Measurements from ENCODE around the gene RPL38. TPM values are rescaled to one million over a fixed set of nuclear protein-coding genes. Genes with fewer than 3 reads are reported as not detected.

Gene RPL38
- polyA plus RNA-seq, 1 of the 3 experiments (the other 2 are of a cell fraction) = 4,154 TPM

DNA sequence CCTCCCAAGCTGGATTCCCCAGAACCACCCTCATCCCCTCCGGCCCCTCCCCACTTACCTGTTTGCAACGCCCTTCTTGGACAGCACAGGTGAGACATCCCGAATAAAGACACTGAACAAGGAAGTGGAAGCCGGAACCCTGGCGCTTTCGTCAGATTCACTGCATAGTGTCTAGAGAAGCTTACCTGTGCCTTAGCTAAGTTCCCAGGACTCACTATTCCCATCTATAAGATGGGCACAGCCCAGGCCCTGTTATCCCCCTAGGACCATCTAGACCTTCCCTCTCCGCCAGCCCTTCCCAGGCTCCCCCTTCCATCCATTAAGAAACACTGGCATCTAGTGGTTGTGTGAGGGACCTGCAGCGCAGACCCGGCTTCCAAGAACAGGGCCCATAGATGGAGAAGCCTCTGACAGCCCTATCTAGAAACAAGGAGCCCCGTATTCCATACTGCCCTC is 26.9 kb upstream of the RPL38 start (continued):
- peak; percentile 94 for TF ChIP-seq SMC3 (IDR thresholded peaks at IDR 0.05; ENCODE audit: low read depth, low read length)
- no peak for TF ChIP-seq JUND (IDR thresholded peaks at IDR 0.05)
- TF ChIP-seq SIN3A (IDR thresholded peaks at IDR 0.05; ENCODE audit: borderline replicate concordance, low read depth, low read length) = no peak
- no peak for TF ChIP-seq REST (IDR thresholded peaks at IDR 0.05; ENCODE audit: low read depth, low read length)
- 0 out of 2 replicates have a peak, but pooled peaks have one; percentile 24 for TF ChIP-seq RFX5 (IDR thresholded peaks at IDR 0.05; ENCODE audit: low read length)

- WGBS (ENCODE audit: low lambda C conversion rate) = 0% methylated on average over 1 of the region's 1 CpG
- Histone ChIP-seq H3K9me2 (no peaks in the 10 kb centered on the region), H3K27me3 (ENCODE audit: insufficient read depth) (no peaks in the 10 kb centered on the region), H3K79me2 (ENCODE audit: insufficient read depth) (no peaks in the 10 kb centered on the region), H3F3A (replicated peaks; ENCODE audit: insufficient read depth) (no peaks in the 10 kb centered on the region), H4K20me1 (ENCODE audit: insufficient read depth) (no peaks in the 10 kb centered on the region), H3K4me1 (ENCODE audit: control insufficient read depth in 1 of 2, insufficient read depth in 2 of 2, low read depth in 1 of 2, low read length in 1 of 2) (peaks cover 0 to 11% of the 10 kb centered on the region in 2 experiments; a peak in 1 of 4 replicates), H2AFZ (ENCODE audit: low read depth) (no peak overlapping the region), H3K36me3 (replicated peaks in 1 of 2; ENCODE audit: control insufficient read depth in 1 of 2, insufficient read depth in 2 of 2, low read length in 1 of 2) (no peaks in the 10 kb centered on the region), H3K27ac (ENCODE audit: low read depth in 2 of 2, low read length in 1 of 2) (no peak overlapping the region), H3K9me3 (no peaks in the 10 kb centered on the region), H3K4me3 (ENCODE audit: low read depth in 2 of 2, low read length in 1 of 2) (peak overlapping the region in 1 of 2 experiments; percentile 18; a peak in 1 of 4 replicates), H3K9ac (no peak overlapping the region), H3K4me2 (no peak overlapping the region)
- TF ChIP-seq TAF1 (IDR thresholded peaks at IDR 0.05; ENCODE audit: borderline replicate concordance, low read depth, low read length) (no peak), NFIC (IDR thresholded peaks at IDR 0.05; ENCODE audit: borderline replicate concordance) (no peak), MEF2A (IDR thresholded peaks at IDR 0.05; ENCODE audit: borderline replicate concordance, low read depth) (no peak), PBX3 (IDR thresholded peaks at IDR 0.05) (no peak), NRF1 (IDR thresholded peaks at IDR 0.05; ENCODE audit: low read depth, low read length) (no peak), EP300 (IDR thresholded peaks at IDR 0.05; ENCODE audit: borderline replicate concordance in 1 of 2, low read depth in 1 of 2, low read length in 1 of 2) (no peak), JUND (IDR thresholded peaks at IDR 0.05) (no peak), MXI1 (IDR thresholded peaks at IDR 0.05; ENCODE audit: low read depth, low read length) (no peak), RCOR1 (IDR thresholded peaks at IDR 0.05; ENCODE audit: low read length) (no peak), RFX5 (IDR thresholded peaks at IDR 0.05; ENCODE audit: low read length) (no peak), CTCF (IDR thresholded peaks at IDR 0.05) (no peak), GABPA (IDR thresholded peaks at IDR 0.05; ENCODE audit: low read depth) (no peak), ELF1 (IDR thresholded peaks at IDR 0.05) (no peak), FOSL2 (IDR thresholded peaks at IDR 0.05; ENCODE audit: borderline replicate concordance, low read depth) (no peak)
- TF ChIP-seq, protein P1, sequence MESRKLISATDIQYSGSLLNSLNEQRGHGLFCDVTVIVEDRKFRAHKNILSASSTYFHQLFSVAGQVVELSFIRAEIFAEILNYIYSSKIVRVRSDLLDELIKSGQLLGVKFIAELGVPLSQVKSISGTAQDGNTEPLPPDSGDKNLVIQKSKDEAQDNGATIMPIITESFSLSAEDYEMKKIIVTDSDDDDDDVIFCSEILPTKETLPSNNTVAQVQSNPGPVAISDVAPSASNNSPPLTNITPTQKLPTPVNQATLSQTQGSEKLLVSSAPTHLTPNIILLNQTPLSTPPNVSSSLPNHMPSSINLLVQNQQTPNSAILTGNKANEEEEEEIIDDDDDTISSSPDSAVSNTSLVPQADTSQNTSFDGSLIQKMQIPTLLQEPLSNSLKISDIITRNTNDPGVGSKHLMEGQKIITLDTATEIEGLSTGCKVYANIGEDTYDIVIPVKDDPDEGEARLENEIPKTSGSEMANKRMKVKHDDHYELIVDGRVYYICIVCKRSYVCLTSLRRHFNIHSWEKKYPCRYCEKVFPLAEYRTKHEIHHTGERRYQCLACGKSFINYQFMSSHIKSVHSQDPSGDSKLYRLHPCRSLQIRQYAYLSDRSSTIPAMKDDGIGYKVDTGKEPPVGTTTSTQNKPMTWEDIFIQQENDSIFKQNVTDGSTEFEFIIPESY (IDR thresholded peaks at IDR 0.05; ENCODE audit: borderline replicate concordance, low read depth) = no peak
- TF ChIP-seq, protein P2, sequence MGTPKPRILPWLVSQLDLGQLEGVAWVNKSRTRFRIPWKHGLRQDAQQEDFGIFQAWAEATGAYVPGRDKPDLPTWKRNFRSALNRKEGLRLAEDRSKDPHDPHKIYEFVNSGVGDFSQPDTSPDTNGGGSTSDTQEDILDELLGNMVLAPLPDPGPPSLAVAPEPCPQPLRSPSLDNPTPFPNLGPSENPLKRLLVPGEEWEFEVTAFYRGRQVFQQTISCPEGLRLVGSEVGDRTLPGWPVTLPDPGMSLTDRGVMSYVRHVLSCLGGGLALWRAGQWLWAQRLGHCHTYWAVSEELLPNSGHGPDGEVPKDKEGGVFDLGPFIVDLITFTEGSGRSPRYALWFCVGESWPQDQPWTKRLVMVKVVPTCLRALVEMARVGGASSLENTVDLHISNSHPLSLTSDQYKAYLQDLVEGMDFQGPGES (IDR thresholded peaks at IDR 0.05; ENCODE audit: low read depth, low read length) = no peak
- ChIA-PET POLR2A (no interaction called here), CTCF (interaction anchor here (0.5 to 18.5 kb wide), 48 partner anchors 10 to 924 kb away, joined by 3 to 284 read pairs (median 5); partner anchors contain the start of genes GPR142 and RPL38)
- no peak for DNase-seq
These were observed 26.4 kb upstream of the RPL38 start for GRCh38 chr17:74177018-74177450.

All from SK-N-SH (cell line).